HepG2 (cell line): Measurements from ENCODE around the gene TEX19. TPM values are rescaled to one million over a fixed set of nuclear protein-coding genes. Genes with fewer than 3 reads are reported as not detected.
A peak's percentile ranks its signal among the peaks of the same experiment; 100 is the strongest.

Experiments used
- ATF7-NPFF ChIP-seq: sonication (generic); formaldehyde crosslinking; IDR thresholded peaks from 2 replicates; pipeline ENCODE4 v1.8.1; 2023; ENCODE audit warnings: mild to moderate bottlenecking, low read depth, missing genetic modification reagents, moderate library complexity
- GATAD1 ChIP-seq: IDR thresholded peaks from 2 replicates; pipeline ENCODE4 v1.6.1; 2016; ENCODE audit warnings: missing genetic modification reagents, missing compliant biosample characterization
- HNRNPH1 ChIP-seq: fragments of 200-400 bp; formaldehyde crosslinking; optimal IDR thresholded peaks from 2 replicates; pipeline ENCODE3; 2017; ENCODE audit warnings: mild to moderate bottlenecking, low read depth, low read length
- MED1 ChIP-seq: sonication (generic); formaldehyde crosslinking; IDR thresholded peaks from 2 replicates; pipeline ENCODE4 v1.4.0; 2020; ENCODE audit warnings: missing genetic modification reagents
- TGIF2 ChIP-seq: IDR thresholded peaks from 2 replicates; pipeline ENCODE4 v1.6.1; 2016; ENCODE audit warnings: control low read depth, missing compliant biosample characterization
- ZNF326 ChIP-seq: sonication (generic); formaldehyde crosslinking; IDR thresholded peaks from 2 replicates; pipeline ENCODE4 v1.4.0; 2020; ENCODE audit warnings: missing genetic modification reagents, borderline replicate concordance
- ZNF556 ChIP-seq: sonication (generic); formaldehyde crosslinking; IDR thresholded peaks from 2 replicates; pipeline ENCODE4 v1.4.0; 2020; ENCODE audit warnings: mild to moderate bottlenecking, missing genetic modification reagents, borderline replicate concordance
- ZNF570 ChIP-seq: sonication (generic); formaldehyde crosslinking; IDR thresholded peaks from 2 replicates; pipeline ENCODE4 v1.4.0; 2020; ENCODE audit warnings: mild to moderate bottlenecking, missing genetic modification reagents, borderline replicate concordance
- ZNF766 ChIP-seq: sonication (generic); formaldehyde crosslinking; IDR thresholded peaks from 2 replicates; pipeline ENCODE4 v1.5.0; 2020; ENCODE audit warnings: missing genetic modification reagents, borderline replicate concordance
- polyA plus RNA-seq, 8 experiments: library from polyadenylated mRNA; depleted of rRNA in 3 of 8; stranded (reverse) in 7 of 8; unstranded in 1 of 8; fragments of >200 nt; fragmentation: Illumina TruSeq in 4 of 8; extraction: Trizol in 4 of 8; gene quantifications; 2 replicates each; pipeline versions ENCODE4 v1.2.1 to v1.2.3, GENCODE V29; 2011 to 2016; ENCODE audit warnings: low read depth in 4 of 8, missing spikeins in 1 of 8, mixed read lengths in 1 of 8; ENCODE audit not compliant: insufficient read depth in 1 of 8
- total RNA-seq, 5 experiments: library from RNA; depleted of rRNA; stranded (reverse); fragments of >200 nt; fragmentation: Illumina TruSeq; extraction: Trizol; gene quantifications; 2 replicates each; pipeline ENCODE4 v1.2.3, GENCODE V29; 2016; ENCODE audit warnings: low read depth in 1 of 5
- TF ChIP-seq, protein P1 (sequence below): IDR thresholded peaks from 2 replicates; pipeline ENCODE4 v1.6.1; 2016; ENCODE audit warnings: low read depth, control low read depth
- TF ChIP-seq, protein P2 (sequence below), 2 experiments: sonication (generic) in 1 of 2; formaldehyde crosslinking in 1 of 2; IDR thresholded peaks; 2 replicates each; pipeline versions ENCODE4 v1.5.1 to v1.6.1; 2011 to 2020; ENCODE audit warnings: borderline replicate concordance in 1 of 2, low read depth in 1 of 2, low read length in 1 of 2, mild to moderate bottlenecking in 1 of 2, missing genetic modification reagents in 1 of 2, moderate library complexity in 1 of 2
- TF ChIP-seq, protein P3 (sequence below): sonication (generic); formaldehyde crosslinking; IDR thresholded peaks from 2 replicates; pipeline ENCODE4 v1.4.0; 2020; ENCODE audit warnings: missing genetic modification reagents
- TF ChIP-seq, protein P4 (sequence below): sonication (generic); formaldehyde crosslinking; IDR thresholded peaks from 2 replicates; pipeline ENCODE4 v1.5.0; 2020; ENCODE audit warnings: missing genetic modification reagents

The TEX19 gene
- total and polyA plus RNA-seq, 2 of the 13 experiments (the other 11 are each of a cell fraction or from before 2014, with no cell fraction given), result 1.3 to 6.0 TPM

DNA sequence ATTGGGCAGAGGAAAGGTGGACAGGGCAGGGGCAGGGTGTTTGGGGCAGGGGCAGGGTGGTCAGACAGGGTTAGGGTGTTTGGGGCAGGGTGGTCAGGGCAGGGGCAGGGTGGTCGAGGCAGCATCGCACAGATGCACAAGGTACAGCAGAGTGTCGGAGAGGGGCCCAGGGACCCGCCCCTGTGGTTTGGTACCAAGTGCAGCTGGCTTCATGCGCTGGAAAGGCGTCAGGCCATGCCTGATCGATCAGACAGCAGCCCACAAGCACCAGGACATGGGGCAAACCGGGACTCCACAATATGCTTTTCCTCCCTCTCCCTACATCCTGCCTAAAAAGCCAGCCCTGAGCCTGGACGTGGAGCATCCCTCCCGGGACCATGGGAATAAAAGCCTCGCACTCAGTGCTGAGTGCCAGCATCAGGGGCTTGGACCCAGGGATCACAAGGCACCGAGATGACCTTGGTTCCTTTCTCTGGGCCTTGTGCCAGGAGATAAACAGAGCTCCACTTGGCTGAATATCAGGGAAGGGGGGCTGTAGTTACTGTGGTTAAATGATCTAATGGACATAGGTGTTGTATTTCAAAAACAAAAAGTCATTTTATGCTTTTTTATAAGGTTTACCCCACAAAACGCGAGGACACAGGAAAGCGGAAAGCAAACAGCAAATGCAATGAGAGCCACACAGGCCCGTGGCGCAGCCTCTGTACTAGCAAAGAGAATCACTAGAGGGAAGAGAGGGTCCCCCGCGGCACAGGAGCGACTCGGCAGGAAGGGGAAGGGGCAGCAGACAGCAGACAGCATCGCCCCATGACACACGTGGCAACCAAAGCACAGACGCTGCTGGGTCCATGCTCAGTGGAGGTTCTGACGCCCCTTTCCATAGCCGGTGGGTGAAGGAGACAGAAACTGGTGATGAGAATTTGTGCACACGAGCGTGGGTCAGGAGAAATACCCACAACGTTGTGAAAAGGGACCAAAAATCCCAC lies 53.8 kb downstream of the TEX19 start (continued):
- TF ChIP-seq, protein P1, sequence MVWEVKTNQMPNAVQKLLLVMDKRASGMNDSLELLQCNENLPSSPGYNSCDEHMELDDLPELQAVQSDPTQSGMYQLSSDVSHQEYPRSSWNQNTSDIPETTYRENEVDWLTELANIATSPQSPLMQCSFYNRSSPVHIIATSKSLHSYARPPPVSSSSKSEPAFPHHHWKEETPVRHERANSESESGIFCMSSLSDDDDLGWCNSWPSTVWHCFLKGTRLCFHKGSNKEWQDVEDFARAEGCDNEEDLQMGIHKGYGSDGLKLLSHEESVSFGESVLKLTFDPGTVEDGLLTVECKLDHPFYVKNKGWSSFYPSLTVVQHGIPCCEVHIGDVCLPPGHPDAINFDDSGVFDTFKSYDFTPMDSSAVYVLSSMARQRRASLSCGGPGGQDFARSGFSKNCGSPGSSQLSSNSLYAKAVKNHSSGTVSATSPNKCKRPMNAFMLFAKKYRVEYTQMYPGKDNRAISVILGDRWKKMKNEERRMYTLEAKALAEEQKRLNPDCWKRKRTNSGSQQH, result 0 out of 2 replicates have a peak, but pooled peaks have one; percentile 61
- TF ChIP-seq, protein P2, sequence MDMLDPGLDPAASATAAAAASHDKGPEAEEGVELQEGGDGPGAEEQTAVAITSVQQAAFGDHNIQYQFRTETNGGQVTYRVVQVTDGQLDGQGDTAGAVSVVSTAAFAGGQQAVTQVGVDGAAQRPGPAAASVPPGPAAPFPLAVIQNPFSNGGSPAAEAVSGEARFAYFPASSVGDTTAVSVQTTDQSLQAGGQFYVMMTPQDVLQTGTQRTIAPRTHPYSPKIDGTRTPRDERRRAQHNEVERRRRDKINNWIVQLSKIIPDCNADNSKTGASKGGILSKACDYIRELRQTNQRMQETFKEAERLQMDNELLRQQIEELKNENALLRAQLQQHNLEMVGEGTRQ (IDR thresholded peaks at IDR 0.05; ENCODE audit: low read depth, low read length), result no peak
- TF ChIP-seq, protein P2 (CRISPR knock-in tag; IDR thresholded peaks at IDR 0.05; ENCODE audit: borderline replicate concordance), result no peak
- TF ChIP-seq TGIF2 (CRISPR knock-in tag) (no peak), ZNF570 (CRISPR knock-in tag) (no peak), MED1 (CRISPR knock-in tag) (peak; percentile 33; the same call in 1 of the 2 replicates), ATF7-NPFF (CRISPR knock-in tag) (no peak), ZNF326 (CRISPR knock-in tag) (no peak), GATAD1 (CRISPR knock-in tag) (no peak), ZNF556 (CRISPR knock-in tag) (no peak), ZNF766 (CRISPR knock-in tag) (no peak), HNRNPH1 (no peak)
- TF ChIP-seq, protein P3, sequence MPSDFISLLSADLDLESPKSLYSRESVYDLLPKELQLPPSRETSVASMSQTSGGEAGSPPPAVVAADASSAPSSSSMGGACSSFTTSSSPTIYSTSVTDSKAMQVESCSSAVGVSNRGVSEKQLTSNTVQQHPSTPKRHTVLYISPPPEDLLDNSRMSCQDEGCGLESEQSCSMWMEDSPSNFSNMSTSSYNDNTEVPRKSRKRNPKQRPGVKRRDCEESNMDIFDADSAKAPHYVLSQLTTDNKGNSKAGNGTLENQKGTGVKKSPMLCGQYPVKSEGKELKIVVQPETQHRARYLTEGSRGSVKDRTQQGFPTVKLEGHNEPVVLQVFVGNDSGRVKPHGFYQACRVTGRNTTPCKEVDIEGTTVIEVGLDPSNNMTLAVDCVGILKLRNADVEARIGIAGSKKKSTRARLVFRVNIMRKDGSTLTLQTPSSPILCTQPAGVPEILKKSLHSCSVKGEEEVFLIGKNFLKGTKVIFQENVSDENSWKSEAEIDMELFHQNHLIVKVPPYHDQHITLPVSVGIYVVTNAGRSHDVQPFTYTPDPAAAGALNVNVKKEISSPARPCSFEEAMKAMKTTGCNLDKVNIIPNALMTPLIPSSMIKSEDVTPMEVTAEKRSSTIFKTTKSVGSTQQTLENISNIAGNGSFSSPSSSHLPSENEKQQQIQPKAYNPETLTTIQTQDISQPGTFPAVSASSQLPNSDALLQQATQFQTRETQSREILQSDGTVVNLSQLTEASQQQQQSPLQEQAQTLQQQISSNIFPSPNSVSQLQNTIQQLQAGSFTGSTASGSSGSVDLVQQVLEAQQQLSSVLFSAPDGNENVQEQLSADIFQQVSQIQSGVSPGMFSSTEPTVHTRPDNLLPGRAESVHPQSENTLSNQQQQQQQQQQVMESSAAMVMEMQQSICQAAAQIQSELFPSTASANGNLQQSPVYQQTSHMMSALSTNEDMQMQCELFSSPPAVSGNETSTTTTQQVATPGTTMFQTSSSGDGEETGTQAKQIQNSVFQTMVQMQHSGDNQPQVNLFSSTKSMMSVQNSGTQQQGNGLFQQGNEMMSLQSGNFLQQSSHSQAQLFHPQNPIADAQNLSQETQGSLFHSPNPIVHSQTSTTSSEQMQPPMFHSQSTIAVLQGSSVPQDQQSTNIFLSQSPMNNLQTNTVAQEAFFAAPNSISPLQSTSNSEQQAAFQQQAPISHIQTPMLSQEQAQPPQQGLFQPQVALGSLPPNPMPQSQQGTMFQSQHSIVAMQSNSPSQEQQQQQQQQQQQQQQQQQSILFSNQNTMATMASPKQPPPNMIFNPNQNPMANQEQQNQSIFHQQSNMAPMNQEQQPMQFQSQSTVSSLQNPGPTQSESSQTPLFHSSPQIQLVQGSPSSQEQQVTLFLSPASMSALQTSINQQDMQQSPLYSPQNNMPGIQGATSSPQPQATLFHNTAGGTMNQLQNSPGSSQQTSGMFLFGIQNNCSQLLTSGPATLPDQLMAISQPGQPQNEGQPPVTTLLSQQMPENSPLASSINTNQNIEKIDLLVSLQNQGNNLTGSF, result no peak
- TF ChIP-seq, protein P4, sequence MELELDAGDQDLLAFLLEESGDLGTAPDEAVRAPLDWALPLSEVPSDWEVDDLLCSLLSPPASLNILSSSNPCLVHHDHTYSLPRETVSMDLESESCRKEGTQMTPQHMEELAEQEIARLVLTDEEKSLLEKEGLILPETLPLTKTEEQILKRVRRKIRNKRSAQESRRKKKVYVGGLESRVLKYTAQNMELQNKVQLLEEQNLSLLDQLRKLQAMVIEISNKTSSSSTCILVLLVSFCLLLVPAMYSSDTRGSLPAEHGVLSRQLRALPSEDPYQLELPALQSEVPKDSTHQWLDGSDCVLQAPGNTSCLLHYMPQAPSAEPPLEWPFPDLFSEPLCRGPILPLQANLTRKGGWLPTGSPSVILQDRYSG (CRISPR knock-in tag), result no peak
